Stimulated activated CD4-positive, alpha-beta T cell treated with anti-CD3 and anti-CD28 coated beads, TNF-alpha, amount 100 ng/mL, for 48 hours (primary cell): Measurements from ENCODE around the gene TAOK3.
"Not testable (repeated sequence)": the region's sequence is repeated elsewhere in the genome, so short reads cannot be mapped to it uniquely, and the experiment has no call there.

Experiments
- DNase-seq, 3 donors: peaks; one replicate each; pipeline ENCODE4 v3.0.0-alpha.2; 2020; ENCODE audit warnings: low read depth in 3 of 3

Gene TAOK3

DNA sequence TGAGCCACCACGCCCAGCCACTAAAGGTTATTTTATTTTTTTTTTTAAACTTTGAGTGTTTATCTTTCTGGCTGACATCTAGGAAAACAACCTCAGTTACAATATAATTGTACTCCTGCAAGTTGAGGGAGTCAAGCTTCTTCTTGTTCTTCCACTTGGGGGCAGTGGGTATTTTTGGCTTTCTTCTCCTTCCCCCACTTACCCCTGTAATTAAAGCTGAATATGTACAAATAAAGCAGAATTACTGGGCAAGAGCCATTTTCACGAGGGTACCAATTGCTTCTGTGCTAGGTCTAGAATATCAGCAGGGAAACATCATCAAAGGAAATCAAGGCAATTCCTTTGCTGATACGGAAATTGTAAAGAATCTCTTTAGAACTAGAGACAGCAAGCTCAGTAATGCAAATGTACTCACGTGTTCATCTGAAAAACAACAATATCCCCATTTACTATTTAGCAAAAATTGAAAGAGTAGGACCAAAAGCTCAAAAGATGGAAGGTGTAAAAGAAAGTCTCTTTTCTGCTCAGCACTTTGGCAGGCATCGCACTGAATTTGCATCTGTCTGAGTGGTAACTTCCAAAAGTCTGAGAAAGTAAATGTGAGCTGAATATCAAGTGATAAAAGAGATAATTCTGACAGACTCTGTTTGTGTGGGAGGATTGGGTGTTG, 72.8 kb downstream of the TAOK3 start:
- DNase-seq: no peak

DNA sequence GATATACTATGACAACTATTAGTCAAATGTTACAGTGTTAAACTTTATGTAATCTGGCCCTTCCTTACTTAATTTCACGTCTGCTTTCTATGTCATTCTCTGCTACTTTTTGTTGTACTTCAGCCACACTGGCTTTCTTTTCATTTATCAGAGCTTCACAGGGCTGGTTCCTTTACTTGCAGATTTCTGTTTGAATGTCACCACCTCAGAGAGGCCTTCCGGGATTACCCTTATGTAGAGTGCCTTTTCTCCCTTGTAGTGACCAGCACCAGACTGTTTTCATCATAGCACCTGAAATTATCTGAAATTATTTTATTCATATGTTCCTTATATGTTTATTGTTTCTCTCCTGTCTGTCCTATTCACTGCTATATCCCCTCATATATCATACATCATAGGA, 75.4 kb downstream of the TAOK3 start:
- no peak for DNase-seq

DNA sequence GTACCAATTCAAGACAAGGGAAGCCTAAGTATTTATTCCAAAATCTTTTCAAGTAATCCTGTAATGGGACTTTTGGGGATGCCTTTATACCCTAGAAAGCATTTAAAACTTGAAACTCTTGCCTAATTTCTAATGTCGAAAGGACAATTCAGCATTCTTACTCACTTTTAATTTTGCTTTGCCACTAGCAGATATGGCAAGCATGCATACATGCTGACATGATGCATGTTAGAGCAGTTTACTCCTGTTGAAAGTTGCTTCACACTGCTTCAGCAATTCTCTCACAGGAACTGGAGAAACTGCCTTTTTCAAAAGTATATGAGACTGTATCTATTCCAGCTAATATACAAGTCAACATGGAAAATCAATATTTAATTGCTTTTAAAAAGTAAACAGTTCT, 79.9 kb downstream of the TAOK3 start:
- DNase-seq: no peak

DNA sequence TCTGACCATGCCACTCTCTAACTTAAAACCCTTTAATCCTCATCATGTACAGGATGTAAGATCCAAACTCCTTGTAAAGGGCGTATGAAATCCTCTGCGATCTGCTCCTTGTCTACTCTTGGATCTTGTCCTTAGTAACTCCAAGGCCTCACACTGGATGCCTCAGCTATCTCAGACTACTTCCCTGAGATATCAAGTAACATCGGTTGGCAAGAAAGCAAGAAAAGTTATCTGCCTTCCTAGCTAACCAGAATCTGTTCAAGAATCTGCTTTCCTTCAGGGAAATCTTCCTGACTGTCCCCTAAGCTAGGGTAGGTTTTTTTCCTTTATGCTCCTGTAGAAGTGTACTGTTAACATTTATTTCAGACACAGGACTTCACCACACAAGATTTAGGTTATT, 82.6 kb downstream of the TAOK3 start:
- no peak for DNase-seq

DNA sequence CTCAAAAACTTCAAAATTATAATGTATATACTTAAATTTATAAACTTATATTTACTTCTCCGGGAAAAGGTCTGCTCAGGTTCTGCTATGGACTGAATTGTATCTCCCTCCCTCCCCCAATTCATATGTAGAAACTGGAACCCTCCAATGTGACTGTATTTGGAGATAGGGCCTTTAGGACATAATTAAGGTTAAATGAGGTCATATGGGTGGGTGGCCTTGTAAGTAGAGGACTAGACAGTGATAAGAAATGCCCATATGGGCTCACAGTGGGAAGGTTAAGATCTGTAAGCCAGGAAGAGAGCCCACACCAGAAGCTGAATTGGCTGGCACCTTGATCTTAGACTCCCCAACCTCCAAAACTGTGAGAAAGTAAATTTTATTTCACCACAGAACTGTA, 84.5 kb downstream of the TAOK3 start:
- no peak for DNase-seq

DNA sequence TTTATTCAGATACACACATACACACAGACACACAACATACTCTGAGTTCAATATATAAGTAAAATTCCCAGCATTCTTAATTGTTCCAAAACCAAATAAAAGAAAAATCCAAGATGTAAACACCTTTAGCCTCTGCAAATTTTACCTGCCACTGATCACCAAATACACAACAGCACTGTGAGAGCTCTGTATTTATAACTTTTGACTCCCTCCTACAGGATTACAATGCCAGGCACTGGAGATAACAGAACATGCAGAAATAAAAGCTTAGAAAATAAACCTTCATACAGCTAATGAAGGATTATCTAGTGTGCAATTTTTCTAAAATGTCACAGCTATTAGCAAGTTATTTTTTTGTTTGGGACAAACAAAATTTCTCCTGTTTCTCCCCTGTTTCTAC, 85.0 kb downstream of the TAOK3 start:
- DNase-seq: no peak

DNA sequence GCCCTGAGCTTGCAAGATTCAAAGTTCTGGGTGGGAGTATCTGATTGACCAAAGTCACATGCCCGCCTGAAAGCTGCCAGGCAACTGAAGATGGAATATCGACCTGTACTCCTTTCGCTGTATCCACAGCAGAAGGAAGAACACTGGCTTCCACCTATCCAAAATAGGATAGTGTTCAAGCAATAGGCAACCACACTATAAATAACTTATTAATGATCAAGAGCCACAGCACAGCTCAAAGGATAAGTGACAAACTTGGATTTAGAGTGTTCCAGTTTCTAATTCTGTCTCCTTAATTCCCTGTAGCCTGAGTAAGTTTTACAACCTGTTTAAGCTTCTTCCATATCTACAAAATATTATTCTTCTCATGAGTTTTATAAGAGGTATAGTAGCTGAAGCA, 89.9 kb downstream of the TAOK3 start:
- no peak for DNase-seq

DNA sequence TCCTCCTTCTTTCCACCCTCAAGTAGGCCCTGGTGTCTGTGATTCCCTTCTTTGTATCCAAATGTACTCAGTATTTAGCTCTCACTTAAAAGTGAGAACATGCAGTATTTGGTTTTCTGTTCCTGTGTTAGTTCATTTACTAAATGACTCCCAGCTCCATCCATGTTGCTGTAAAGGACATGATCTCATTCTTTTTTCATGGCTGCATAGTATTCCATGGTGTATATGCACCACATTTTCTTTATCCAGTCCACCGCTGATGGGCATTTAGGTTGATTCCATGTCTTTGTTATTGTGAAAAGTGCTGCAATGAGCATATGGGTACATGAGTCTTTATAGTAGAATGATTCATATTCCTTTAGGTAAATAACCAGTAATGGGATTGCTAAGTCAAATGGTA, 94.4 kb downstream of the TAOK3 start:
- not testable (repeated sequence) for DNase-seq

DNA sequence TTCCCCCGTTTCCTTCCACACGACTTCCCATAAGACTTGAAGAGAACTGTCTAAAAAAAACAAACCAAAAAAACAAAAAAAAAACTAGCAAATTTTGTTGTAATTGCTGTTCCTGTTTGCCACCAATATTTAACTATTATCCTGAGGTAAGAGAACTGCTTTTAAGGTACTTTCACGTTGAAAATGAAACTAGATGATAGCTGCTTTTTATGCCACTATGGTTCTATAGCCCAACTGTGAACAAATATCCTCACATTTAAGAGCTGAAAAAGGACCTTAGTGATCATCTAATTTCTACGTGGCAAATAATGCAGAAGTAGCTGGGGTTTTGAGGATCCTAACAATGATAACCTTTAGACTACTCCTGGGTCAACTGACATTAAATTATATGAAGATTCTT, 98.6 kb downstream of the TAOK3 start:
- no peak for DNase-seq

DNA sequence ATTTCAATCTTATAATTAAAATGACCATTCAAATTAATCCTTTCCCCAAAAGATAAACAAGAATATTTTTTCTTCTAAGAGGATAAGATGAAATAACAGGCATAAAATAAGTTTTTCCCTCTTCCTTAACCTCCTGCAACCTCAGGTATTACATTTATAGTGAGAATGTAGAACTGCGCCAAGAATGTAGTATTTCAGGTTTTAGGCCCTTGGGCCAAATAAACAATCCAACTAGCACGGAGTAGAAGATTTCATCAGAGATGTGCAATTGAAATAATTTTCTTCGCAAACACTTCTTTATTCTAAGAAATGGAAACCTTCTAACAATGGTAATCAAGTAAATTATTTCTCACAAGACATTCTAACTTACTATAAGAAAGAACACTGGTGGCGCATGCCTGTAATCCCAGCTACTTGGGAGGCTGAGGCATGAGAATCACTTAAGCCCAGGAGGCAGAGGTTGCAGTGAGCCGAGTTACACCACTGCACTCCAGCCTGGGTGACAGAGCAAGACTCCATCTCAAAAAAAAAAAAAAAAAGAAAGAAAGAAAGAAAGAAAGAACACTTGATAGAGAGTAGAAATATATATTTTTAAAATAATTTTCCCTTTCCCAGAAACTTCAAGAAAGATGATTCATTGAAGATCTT, 100.8 kb downstream of the TAOK3 start:
- DNase-seq: no peak

DNA sequence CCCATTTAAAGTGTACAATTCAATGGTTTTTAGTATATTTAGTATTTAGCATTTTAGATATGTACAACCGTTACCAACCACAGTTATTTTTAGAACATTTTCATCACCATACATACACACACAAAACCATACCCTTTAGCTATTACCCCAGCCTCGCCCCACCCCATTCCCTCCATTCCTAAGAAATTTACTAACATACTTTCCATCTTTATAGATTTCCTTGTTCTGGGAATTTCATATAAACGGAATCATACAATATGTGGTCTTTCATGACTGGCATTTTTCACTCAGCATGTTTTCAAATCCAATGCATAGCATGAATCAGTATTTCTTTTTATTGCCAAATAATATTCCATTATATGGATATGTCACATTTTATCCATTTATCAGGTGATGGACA, 101.5 kb downstream of the TAOK3 start:
- no peak for DNase-seq

DNA sequence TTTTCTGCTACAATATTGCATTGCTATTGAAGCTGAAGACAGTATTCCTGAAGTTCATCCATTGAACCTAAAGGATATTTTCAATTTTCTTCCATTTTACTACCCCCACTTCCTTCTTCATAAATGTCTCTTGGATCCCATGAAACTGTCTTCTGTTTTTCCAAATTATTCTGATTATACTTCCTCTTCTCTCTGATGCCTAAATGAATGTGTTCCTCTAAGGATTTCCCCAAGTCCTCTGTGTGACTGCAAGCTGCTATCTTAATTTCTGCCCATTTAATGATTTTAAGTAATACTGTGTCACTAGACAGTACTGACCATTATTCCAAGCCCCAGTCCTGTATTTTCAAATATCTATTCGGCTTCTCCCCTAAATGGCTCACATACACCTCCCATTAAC, 102.9 kb downstream of the TAOK3 start:
- DNase-seq: no peak

DNA sequence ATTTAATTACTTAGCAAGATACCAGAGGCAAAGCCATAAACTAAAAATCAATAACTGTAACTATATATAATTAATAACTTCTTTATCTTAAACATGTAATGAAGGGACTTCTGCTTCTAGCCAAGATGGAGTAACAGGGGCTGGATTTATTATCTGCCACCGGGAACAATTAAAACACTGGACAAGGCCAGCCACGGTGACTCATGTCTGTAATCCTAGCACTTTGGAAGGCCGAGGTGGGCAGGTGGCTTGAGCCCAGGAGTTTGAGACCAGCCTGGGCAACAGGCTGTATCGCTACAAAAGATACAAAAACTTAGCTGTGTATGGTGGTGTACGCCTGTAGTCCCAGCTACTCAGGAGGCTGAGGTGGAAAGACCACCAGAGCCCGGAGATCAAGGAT, 113.6 kb downstream of the TAOK3 start:
- DNase-seq: no peak

DNA sequence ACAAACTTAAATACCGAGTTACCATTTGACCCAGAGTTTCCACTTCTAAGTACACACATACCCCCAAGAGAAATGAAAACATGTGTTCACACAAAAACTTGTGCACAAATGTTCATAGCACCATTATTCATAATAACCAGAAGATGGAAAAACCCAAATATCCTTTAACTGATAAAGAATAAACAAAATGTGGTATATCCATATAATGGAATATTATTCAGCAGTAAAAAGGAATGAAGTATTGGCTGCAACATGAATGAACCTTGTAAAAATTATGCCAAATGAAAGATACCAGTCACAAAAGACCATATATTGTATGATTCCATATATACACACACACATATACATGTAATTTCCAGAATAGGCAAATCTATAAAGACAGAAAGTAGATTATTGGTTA, 116.4 kb downstream of the TAOK3 start:
- no peak for DNase-seq

DNA sequence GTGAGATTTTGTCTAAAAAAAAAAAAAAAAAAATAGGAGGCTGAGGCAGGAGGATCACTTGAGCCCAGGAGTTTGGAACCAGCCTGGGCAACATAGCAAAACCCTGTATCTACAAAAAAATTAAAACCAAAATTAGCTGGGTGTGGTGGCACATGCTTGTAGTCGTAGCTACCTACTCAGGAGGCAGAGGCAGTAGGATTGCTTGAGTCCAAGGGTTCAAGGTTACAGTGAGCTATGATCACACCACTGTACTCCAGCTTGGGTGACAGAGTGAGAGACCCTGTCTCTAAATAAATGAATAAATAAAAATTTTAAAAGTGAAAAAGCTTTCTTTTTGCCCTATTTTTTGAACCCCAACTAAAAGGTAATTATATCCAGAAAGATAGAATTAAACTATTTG, 123.2 kb downstream of the TAOK3 start:
- no peak for DNase-seq

DNA sequence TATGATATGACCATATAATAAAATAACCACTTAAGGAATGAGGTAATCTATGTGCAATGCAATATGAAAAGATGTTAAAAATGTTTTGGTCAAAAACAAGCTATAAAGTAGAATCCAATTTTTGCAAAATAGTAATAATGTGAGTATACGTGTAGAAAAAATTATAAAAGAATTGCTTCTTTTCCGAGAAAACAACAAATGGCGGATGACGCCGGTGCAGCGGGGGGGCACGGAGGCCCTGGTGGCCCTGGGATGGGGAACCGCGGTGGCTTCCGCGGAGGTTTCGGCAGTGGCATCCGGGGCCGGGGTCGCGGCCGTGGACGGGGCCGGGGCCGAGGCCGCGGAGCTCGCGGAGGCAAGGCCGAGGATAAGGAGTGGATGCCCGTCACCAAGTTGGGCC, 126.8 kb downstream of the TAOK3 start:
- DNase-seq: not testable (repeated sequence)

DNA sequence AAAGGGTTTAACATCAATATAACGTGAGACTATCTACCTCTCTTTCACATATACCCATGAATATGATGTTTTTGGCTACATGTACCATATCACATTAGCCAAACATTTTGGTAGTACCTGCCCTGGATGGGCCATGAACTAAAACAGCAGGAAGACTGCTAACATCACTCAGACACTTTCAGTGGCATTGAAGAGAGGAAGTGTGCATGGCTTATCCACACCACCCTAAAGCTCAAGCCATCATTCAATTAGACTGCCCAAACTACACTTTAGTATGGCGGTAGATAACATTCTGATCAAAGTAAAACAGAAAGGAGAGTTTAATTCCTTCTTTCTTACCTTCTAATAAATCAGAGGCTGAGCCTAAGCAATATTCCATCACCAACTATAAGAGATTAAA, 133.8 kb downstream of the TAOK3 start:
- DNase-seq: no peak

DNA sequence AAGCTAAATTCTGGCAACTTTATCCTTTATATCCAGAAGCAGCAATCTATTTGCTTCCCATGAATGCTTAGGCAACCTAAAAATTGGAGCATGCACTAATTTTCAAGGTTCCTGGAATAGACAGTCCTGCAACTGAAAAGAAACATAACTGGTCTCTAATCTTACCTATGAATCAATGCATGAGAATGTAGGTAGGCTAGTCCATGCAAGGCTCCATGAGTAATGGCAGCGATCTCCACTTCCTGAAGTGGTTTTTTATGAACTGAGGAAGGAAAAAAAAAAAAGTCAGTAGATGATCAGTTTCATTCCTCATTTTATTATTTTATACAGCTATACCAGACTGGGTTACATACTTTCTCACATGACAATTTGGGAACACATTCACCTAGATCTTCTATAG, 134.8 kb downstream of the TAOK3 start:
- DNase-seq: no peak

DNA sequence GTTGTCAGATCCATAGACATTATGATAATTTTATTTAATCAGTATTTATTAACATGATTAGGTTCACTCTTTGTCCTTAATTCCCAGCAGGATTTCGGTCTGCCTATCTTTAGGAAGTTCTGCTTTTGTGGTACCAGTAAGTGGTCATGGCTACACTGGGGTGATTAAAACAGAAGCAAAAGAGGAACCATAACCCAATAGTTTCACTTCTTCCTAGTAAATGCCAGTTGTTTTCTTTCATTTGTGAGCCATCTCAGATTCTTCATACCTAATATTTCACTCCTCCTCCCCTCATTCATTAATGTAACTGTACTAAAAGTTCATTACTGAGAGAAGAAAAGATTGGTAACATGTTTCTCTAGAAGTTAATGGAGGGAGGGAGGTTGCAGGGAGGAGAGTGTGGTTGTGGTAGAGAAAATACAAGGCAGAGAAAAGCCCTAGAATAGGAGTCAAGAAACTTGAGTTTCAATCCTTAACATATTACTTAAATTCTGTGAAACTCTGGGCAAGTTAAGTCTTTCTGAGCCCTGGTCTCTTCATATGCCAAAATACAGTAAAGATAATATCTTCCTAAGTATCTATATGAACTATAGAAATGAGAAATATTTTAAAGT, 135.5 kb downstream of the TAOK3 start:
- DNase-seq: no peak

DNA sequence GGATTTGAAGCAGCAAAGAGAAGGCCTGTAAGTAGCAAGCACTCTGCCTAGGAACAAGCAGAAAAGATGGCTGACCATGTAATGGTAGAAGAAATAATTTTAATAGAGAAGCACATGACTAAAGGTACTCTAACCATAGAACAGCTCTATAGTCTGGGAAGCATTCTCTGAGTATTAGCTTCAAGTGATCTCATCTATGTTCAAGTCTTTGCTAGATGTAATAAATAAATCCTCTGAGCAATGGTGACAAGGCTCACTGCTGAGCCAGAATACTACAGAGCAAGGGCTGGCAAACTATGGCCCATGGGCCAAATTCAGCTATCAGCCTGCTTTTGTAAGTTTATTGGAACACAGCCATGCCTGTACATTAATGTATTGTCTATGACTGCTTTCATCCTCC, 152.0 kb downstream of the TAOK3 start:
- DNase-seq: no peak

DNA sequence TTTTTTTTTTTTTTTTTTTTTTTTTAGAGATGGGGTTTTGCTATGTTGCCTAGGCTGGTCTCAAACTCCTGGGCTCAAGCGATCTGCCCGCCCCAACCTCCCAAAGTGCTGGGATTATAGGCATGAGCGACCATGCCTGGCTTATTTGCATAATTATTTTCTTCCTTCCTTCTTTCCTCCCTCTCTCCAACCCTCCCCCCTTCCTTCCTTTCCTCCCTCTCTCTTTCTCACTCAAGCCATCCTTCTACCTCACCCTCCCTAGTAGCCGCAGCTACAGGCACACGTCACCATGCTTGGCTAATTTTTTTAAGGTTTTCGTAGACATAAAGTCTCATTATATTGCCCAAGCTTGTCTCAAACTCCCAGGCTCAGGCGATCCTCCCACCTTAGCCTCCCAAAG, 152.9 kb downstream of the TAOK3 start:
- no peak for DNase-seq

DNA sequence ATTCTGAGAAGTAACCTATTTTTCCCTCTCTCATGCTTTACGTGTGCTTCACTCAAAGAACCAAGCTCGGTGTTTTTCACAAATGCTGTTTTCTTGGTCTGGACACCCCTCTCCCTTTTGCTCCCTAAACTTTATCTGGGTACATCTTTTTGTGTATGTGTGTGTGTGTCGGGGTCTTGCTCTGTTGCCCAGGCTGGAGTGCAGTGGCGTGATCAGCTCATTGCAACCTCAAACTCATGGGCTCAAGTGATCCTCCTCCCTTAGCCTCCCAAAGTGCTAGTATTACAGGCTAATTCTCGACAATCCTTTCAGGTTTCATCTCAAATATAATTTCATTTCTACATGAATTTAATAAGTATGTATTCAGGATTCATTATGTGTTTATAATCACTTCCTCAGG, 153.6 kb downstream of the TAOK3 start:
- no peak for DNase-seq

DNA sequence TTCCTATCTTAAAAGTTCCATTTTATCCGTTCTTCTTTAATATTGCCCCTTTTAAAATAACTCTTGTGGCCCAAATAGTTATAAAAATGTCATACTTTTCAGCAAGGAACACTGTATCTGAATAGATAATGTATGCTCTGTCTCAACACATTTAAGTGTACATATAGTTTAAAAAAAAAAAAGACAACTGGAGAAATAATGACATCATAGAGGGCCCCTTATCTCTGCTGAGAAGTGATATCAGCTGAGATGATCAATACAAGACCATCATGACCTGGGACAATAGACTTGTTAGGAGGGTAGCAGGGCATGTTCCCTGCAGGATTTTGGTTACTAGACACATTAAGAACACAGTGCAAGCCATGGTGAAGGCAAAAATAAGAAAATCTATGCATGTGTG, 159.3 kb downstream of the TAOK3 start:
- no peak for DNase-seq

DNA sequence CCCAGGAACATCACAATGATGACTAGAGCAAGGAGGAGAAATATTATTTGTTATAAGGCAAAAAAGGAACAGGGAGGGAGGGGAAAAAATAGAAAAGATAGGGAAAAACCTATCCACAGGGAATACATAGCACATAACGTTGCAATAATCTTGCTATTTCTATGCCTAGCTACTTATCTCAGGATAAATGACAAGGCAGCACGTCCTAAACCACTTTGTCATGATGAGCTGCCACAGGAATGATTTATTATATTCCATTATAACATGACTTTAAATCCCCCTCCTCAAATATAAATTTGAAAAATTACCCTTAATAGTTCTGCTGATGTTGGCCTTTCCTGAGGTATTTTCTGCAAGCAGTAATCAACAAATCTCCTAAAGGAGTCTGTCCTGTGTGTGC, 160.1 kb downstream of the TAOK3 start:
- DNase-seq: no peak
